Measurements from ENCODE around the gene AGTRAP.

GRCh38 chr1:11769274-11769673 is 33.3 kb downstream of the AGTRAP start:
- no peak for TF ChIP-seq CTCF (IDR thresholded peaks at IDR 0.05)
- TF ChIP-seq POLR2A (IDR thresholded peaks at IDR 0.05), result no peak
- no peak for TF ChIP-seq EP300 (IDR thresholded peaks at IDR 0.05)

All from ovary (tissue), 3 donors.